GM19023 (cell line): ENCODE measurements around the gene GPA33.

Source experiments
- ATAC-seq: cut with Tn5 transposase; IDR thresholded peaks from one replicate; pipeline ENCODE4 v1.9.1; 2021; ENCODE audit warnings: mild to moderate bottlenecking, moderate library complexity; ENCODE audit not compliant: unreplicated experiment

The GPA33 gene

DNA sequence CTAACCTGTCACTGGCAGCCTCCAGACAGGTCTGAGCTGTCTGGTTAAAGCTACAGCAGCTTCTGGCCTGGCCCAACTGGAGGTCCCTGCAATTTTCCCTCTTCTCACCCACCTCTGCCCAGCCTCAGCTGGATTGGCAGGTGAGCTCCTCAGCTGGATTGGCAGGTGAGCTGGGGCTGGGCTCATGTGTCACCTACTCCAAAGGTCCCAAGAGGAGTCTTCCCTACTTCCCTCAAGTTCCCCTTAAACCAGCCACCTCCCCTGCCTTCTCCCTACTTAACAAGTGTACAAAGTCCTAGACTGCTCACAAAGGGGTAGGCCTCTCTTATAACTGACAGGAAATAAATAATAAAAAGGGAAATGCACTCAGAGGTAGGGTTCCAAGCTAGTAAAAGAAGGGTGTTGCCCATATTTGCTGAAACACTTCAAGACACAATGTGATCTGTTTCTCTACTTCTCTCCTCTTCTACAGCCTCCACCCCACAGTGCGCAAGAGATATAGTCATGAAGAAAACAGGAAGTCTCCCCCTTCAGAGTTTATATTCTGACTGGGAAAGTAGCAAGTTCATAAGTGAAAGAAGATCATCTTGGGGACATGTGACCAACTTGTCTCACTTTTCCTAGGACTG, at the start of gene GPA33:
Gene GPA33 (minus strand): TSS at position 64 of the 629 bp plus-strand sequence. CDS start 90 bp downstream, outside the sequence.
- ATAC-seq: no peak

- no peak for ATAC-seq
Measured at GRCh38 chr1:167138703-167139102, 48.5 kb upstream of the GPA33 start.

GRCh38 chr1:167137793-167138510, 47.8 kb upstream of the GPA33 start:
- no peak for ATAC-seq

DNA sequence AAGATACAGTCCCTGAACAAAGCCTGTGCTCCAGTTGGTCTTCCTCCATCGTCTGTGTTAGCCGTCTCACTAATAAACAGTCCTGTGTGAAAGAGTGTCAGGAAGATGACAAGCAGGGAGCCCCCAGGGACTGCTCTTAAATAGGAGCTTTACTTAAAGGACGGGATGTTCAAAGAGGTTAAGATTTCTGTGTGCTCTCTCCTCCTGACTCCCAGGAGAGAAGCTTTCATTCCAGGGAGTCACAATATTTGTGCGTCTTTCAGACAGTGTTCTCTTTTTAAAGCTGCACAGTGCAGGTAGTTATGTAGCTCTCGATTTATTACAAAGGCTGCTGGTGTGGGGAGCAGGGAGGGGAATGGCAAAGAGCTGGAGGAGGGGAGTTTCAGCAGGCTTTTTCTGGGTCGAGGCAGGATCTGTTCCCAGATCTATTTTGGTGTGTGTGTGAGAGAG, 47.2 kb upstream of the GPA33 start:
- ATAC-seq: no peak

- ATAC-seq: no peak
Measured at GRCh38 chr1:167136806-167137205, 46.6 kb upstream of the GPA33 start.

GRCh38 chr1:167136191-167136614, 46.0 kb upstream of the GPA33 start:
- ATAC-seq: no peak

- no peak for ATAC-seq
Measured at GRCh38 chr1:167135281-167135840, 45.2 kb upstream of the GPA33 start.

DNA sequence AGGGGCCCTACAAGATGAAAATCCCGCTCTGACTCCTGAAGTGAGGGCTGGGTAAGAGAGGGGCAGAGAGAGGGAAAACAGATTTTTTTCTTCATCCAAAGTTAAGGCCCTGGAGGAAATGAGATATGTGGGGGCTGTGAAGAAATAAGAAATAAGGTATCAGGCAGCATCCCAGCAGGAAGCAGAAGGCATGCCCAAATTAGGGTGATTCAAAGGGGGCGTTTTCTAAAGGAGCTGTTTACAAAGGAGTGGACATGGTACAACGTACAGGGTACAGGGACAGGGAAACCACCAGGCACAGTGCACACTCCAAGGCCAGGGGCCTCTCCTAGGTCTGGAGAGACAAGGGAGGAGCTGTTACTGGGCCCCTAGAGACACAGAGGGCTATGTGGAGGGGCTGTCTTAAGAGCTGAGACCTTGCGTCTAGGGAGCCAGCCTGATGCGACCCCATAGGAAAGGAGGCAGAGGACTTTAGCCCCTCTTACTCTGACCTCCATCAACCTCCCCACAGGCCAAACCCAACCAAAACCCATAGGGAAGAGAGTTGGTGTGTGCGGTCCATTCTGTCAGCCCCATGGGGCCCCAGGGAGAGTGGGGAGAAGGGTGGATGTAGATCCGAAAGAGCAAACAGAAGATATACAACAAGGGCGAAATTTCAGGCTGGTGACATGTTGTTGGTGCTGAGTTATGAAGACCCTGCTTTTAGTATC, 42.3 kb upstream of the GPA33 start:
- ATAC-seq: no peak

DNA sequence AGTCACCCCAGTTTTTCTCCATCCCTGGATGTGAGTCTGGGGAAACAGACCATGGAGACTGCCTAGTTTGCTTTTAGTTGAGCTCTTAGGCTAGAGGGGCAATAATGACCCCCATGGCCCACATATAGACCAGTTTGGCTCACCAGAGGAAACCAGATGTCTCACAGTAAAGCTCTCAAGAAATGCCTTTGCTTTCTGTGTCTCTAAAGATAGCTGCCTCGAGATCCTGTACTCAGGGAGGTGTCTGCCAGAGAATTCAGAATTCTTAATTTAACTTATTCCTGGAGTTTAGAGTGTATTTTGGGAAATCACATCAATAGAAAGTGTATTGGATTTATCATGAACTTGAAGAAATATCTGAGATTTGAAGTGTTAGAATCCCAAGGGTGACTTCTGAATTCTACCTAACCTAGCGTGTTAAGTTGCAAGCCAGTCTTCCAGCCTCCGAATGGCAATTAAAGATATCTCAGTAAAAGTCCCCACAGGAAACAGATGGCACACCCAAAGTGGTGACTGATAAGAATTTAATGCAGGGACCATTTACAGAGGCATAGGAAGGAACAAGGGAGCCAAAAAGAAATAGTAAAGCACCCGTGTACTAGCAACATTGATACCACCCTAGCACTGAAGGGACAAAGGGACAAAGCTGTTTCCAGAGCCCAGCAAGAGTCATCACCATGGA, 40.8 kb upstream of the GPA33 start:
- no peak for ATAC-seq

DNA sequence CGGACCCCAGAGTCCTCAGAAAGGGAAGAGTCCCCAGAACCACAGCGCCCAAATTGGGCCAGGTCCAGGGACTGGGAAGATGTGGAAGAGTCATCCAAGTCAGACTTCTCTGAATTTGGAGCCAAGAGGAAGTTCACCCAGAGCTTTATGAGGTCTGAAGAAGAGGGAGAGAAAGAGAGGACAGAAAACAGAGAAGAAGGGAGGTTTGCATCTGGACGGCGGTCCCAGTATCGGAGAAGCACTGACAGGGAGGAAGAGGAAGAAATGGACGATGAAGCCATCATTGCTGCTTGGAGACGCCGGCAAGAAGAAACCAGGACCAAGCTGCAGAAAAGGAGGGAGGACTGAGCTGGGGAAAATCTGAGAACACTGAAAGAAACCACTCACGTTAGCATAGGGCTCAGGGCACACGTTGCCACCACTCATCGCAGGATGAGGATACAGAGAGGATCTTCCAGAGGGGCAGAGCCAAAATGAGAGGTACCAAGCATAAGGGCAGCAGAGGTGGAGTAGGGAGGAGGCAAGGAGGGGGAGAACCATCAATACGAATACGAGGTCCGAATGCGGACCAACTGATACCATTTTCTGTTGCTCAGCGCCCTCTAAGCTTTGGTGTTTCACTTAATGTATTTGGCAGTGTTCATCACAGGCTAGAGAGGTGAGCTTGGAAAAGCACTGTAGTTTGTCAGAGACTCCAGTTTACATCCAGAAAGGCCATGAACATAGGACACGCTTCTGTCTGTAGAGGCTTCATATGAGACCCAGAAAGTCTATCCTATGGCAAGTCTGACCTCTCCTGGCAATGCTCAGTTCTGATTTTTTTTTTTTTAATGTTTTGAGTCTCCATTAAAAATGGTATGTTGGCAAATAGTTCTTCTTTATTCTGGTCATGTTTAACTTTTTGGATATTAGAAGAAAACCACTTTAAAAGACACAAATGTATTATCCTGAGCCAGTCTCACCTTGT, 38.4 kb upstream of the GPA33 start:
- no peak for ATAC-seq

GRCh38 chr1:167127661-167128060, 37.5 kb upstream of the GPA33 start:
- ATAC-seq: no peak

- ATAC-seq: no peak
Measured at GRCh38 chr1:167127236-167127635, 37.1 kb upstream of the GPA33 start.

- ATAC-seq: no peak
Measured at GRCh38 chr1:167126811-167127210, 36.6 kb upstream of the GPA33 start.

GRCh38 chr1:167126317-167126716, 36.1 kb upstream of the GPA33 start:
- no peak for ATAC-seq

DNA sequence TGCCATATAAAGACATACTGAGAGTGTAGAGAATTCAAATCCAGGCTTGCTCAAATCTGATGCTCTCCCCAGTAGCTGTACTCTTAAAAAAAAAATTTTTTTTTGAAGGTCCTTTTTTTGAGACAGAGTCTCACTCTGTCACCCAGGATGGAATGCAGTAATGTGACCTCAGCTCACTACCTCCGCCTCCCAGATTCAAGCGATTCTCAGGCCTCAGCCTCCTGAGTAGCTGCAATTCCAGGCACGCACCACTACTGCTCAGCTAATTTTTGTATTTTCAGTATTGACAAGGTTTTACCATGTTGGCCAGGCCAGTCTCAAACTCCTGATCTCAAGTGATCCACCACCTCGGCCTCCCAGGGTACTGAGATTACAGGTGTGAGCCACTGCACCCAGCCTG, 32.4 kb upstream of the GPA33 start:
- no peak for ATAC-seq

DNA sequence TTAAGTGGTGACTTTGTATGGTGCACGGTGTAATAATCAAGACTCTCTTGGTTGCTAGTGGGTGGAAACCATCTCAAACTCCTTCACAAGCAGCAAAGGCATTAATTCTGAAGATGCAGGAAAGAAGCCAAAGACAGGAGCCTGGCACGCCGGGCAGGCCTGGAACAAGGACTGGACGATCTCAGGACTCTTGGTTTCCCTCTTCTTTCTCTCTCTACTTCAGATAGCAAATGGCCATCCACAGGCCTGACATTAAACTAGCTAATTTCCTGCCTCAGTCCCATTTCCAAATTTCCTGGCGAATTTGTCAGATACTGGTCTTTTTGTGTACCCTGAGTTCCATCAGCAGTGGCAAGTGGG, 31.9 kb upstream of the GPA33 start:
- no peak for ATAC-seq

- no peak for ATAC-seq
Measured at GRCh38 chr1:167121375-167122120, 31.4 kb upstream of the GPA33 start.

DNA sequence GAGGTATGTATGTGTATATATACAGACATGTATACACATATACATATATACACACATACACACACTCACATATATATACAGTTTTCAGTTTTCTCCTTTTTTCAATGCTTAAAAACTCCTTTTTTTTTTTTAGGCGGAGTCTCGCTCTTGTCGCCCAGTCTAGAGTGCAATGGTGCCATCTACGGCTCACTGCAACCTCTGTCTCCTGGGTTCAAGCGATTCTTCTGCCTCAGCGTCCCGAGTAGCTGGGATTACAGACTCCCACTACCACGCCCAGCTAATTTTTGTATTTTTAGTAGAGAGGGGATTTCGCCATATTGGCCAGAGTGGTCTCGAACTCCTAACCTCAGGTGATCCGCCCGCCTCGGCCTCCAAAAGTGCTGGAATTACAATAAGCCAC, 30.7 kb upstream of the GPA33 start:
- ATAC-seq: no peak

DNA sequence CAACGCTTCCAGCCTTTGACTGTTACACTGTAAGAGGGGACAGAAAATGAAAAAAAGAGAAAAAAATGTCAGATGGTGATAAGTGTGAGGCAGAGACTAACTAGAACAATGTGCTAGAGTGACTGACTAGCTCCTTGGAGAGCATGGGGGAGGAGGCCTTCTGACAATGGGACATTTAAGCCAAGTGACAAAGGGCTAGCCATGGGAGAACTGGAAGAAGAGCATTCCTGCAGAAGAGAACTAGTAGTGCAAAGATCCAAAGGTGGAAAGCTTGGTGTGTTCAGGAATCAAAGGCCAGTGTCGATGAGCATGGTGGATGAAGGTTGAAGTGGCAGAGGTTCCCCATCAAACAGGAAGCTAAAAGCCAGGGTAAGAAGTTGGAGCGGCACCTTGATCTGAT, 29.5 kb upstream of the GPA33 start:
- ATAC-seq: no peak
